GM23338 (cell line): ENCODE data around the gene ST8SIA3.

Source experiments
- CREB1 ChIP-seq: fragments of 250-450 bp; sonication (Bioruptor Pico); IDR thresholded peaks from 2 replicates; pipeline ENCODE4 v1.5.0; 2020; ENCODE audit warnings: low read depth, mild to moderate bottlenecking, moderate library complexity
- EZH2 ChIP-seq: fragments of 200-600 bp; sonication (generic); IDR thresholded peaks from one replicate; pipeline ENCODE4 v1.8.0; 2017; ENCODE audit warnings: antibody characterized with exemption, mild to moderate bottlenecking, low read depth; ENCODE audit not compliant: unreplicated experiment
- EZH2phosphoT487 ChIP-seq: fragments of 200-600 bp; sonication (generic); IDR thresholded peaks from one replicate; pipeline ENCODE4 v1.8.1; 2018; ENCODE audit warnings: antibody characterized with exemption; ENCODE audit not compliant: unreplicated experiment
- NANOG ChIP-seq: IDR thresholded peaks from 2 replicates; pipeline ENCODE4 v1.6.1; 2016; ENCODE audit warnings: antibody characterized with exemption, borderline replicate concordance
- POLR2AphosphoS5 ChIP-seq: IDR thresholded peaks from 2 replicates; pipeline ENCODE4 v1.6.1; 2016; ENCODE audit warnings: antibody characterized with exemption, low read depth
- TF ChIP-seq, protein P1 (sequence below), 2 experiments: fragments of 200-600 bp in 1 of 2; sonication (generic) in 1 of 2; conservative IDR thresholded peaks; 2 replicates each; pipeline versions ENCODE4 v1.5.1 to v1.6.1; 2016 to 2017; ENCODE audit warnings: antibody characterized with exemption in 2 of 2, low read depth in 2 of 2, mild to moderate bottlenecking in 2 of 2, moderate library complexity in 1 of 2
- TF ChIP-seq, protein P2 (sequence below): IDR thresholded peaks from 2 replicates; pipeline ENCODE4 v1.6.1; 2016; ENCODE audit warnings: antibody characterized with exemption
- TF ChIP-seq, protein P3 (sequence below): IDR thresholded peaks from one replicate; pipeline ENCODE4 v1.6.1; 2018; ENCODE audit warnings: antibody characterized with exemption; ENCODE audit not compliant: unreplicated experiment

DNA sequence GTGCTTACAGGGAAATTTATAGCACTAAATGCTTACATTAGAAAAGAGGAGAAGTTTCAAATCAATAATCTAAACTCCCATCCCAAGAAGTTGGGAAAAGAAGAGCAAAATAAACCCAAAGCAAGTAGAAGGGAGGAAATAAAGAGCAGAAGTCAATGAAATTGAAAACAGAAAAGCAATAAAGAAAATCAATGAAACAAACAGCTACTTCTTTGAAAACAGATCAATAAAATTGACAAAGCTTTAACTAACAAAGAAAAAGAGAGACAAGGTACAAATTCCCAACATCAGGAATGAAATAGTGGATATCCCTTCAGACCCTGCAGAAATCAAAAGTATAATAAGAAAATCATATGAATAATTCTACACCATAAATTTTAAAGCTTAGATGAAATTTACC is 57.3 kb downstream of the ST8SIA3 start:
- TF ChIP-seq, protein P1, sequence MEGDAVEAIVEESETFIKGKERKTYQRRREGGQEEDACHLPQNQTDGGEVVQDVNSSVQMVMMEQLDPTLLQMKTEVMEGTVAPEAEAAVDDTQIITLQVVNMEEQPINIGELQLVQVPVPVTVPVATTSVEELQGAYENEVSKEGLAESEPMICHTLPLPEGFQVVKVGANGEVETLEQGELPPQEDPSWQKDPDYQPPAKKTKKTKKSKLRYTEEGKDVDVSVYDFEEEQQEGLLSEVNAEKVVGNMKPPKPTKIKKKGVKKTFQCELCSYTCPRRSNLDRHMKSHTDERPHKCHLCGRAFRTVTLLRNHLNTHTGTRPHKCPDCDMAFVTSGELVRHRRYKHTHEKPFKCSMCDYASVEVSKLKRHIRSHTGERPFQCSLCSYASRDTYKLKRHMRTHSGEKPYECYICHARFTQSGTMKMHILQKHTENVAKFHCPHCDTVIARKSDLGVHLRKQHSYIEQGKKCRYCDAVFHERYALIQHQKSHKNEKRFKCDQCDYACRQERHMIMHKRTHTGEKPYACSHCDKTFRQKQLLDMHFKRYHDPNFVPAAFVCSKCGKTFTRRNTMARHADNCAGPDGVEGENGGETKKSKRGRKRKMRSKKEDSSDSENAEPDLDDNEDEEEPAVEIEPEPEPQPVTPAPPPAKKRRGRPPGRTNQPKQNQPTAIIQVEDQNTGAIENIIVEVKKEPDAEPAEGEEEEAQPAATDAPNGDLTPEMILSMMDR (conservative IDR thresholded peaks at IDR 0.05; ENCODE audit: low read depth in 2 of 2) = no peak
- TF ChIP-seq CREB1 (CRISPR knock-in tag) (no peak), POLR2AphosphoS5 (no peak), EZH2 (no peak), EZH2phosphoT487 (no peak), NANOG (no peak)
- TF ChIP-seq, protein P2, sequence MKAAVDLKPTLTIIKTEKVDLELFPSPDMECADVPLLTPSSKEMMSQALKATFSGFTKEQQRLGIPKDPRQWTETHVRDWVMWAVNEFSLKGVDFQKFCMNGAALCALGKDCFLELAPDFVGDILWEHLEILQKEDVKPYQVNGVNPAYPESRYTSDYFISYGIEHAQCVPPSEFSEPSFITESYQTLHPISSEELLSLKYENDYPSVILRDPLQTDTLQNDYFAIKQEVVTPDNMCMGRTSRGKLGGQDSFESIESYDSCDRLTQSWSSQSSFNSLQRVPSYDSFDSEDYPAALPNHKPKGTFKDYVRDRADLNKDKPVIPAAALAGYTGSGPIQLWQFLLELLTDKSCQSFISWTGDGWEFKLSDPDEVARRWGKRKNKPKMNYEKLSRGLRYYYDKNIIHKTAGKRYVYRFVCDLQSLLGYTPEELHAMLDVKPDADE = no peak
- TF ChIP-seq, protein P3, sequence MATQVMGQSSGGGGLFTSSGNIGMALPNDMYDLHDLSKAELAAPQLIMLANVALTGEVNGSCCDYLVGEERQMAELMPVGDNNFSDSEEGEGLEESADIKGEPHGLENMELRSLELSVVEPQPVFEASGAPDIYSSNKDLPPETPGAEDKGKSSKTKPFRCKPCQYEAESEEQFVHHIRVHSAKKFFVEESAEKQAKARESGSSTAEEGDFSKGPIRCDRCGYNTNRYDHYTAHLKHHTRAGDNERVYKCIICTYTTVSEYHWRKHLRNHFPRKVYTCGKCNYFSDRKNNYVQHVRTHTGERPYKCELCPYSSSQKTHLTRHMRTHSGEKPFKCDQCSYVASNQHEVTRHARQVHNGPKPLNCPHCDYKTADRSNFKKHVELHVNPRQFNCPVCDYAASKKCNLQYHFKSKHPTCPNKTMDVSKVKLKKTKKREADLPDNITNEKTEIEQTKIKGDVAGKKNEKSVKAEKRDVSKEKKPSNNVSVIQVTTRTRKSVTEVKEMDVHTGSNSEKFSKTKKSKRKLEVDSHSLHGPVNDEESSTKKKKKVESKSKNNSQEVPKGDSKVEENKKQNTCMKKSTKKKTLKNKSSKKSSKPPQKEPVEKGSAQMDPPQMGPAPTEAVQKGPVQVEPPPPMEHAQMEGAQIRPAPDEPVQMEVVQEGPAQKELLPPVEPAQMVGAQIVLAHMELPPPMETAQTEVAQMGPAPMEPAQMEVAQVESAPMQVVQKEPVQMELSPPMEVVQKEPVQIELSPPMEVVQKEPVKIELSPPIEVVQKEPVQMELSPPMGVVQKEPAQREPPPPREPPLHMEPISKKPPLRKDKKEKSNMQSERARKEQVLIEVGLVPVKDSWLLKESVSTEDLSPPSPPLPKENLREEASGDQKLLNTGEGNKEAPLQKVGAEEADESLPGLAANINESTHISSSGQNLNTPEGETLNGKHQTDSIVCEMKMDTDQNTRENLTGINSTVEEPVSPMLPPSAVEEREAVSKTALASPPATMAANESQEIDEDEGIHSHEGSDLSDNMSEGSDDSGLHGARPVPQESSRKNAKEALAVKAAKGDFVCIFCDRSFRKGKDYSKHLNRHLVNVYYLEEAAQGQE = no peak
